Heart left ventricle (tissue), 13 donors: Measurements from ENCODE around the gene CEND1.

Experiments
- CTCF ChIP-seq, 12 donors: fragments of 200-600 bp; sonication (generic) in 4 of 12; IDR thresholded peaks; one replicate each; pipeline versions ENCODE4 v1.5.0 to v1.8.0; 2018 to 2022; ENCODE audit warnings: antibody characterized with exemption in 12 of 12, mild to moderate bottlenecking in 5 of 12
- POLR2A ChIP-seq, 2 donors: fragments of 450-650 bp; IDR thresholded peaks; one replicate each; pipeline ENCODE4 v1.6.1; 2017; ENCODE audit warnings: antibody characterized with exemption in 2 of 2, mild to moderate bottlenecking in 2 of 2, moderate library complexity in 2 of 2
- donor health status: ischemic (EF 13 %, LVEDD 7.1; RV severe dilation, severe dysfunction).
- donor health status: DM: no; HTN: yes; CAD: no.
- donor health status: DM: no; HTN: no; CAD: no.
- donor health status: ischemic (EF 25% LVEDD 6.9; RV normal size, moderate dysfunction).
- donor health status: ischemic (EF 25% LVEDD 5.7; RV mildly dilated, moderate dysfunction).
- donor health status: ischemic (EF 35%, LVEDD 5.7; RV mildly dilated, moderate dysfunction).
- donor health status: nonischemic (EF 11% LVEDD 7.7; RV severe dilation, severe dysfunction).
- donor health status: DM: yes; HTN: yes; CAD: no.
- donor health status: PGD.
- donor health status: ischemic (EF 29% LVEDD 5.4; RV normal size, mild dysfunction).
- donor health status: nonischemic (EF 23%, LVEDD 6.1; RV moderate dilation, normal function).

- TF ChIP-seq CTCF (IDR thresholded peaks at IDR 0.05) (no peak), POLR2A (IDR thresholded peaks at IDR 0.05) (no peak)
Measured at GRCh38 chr11:799641-800316, 9.9 kb upstream of the CEND1 start.
